Heart left ventricle (tissue), 13 donors: ENCODE results near the gene BLACAT1.

Experiments
- POLR2A ChIP-seq, 2 donors: fragments of 450-650 bp; IDR thresholded peaks; one replicate each; pipeline ENCODE4 v1.6.1; 2017; ENCODE audit warnings: antibody characterized with exemption in 2 of 2, mild to moderate bottlenecking in 2 of 2, moderate library complexity in 2 of 2
- TF ChIP-seq, protein P1 (sequence below), 12 donors: fragments of 200-600 bp; sonication (generic) in 4 of 12; IDR thresholded peaks; one replicate each; pipeline versions ENCODE4 v1.5.0 to v1.8.0; 2018 to 2022; ENCODE audit warnings: antibody characterized with exemption in 12 of 12, mild to moderate bottlenecking in 5 of 12
- donor health status: ischemic (EF 13 %, LVEDD 7.1; RV severe dilation, severe dysfunction).
- donor health status: DM: no; HTN: yes; CAD: no.
- donor health status: DM: no; HTN: no; CAD: no.
- donor health status: ischemic (EF 25% LVEDD 6.9; RV normal size, moderate dysfunction).
- donor health status: ischemic (EF 25% LVEDD 5.7; RV mildly dilated, moderate dysfunction).
- donor health status: ischemic (EF 35%, LVEDD 5.7; RV mildly dilated, moderate dysfunction).
- donor health status: nonischemic (EF 11% LVEDD 7.7; RV severe dilation, severe dysfunction).
- donor health status: DM: yes; HTN: yes; CAD: no.
- donor health status: PGD.
- donor health status: ischemic (EF 29% LVEDD 5.4; RV normal size, mild dysfunction).
- donor health status: nonischemic (EF 23%, LVEDD 6.1; RV moderate dilation, normal function).

DNA sequence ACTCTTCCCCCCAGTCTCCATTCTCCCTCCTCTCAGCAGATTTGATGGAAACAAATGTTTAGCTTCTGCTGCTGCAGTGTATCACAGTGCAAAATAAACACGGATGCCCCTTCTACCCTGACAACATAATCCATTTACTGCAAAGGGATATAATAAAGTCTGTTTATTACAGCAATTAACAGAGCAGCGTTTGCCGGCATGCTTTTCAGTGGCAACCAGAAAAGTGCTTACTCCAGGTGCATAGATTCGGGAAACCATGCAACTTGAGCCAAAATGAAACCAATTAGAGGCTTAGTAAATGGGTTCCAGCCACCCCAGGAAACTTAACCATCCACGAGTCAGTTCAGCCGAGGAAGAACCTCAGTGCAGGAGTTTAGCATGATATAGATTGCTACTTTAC lies 21.1 kb downstream of the BLACAT1 start:
- TF ChIP-seq, protein P1, sequence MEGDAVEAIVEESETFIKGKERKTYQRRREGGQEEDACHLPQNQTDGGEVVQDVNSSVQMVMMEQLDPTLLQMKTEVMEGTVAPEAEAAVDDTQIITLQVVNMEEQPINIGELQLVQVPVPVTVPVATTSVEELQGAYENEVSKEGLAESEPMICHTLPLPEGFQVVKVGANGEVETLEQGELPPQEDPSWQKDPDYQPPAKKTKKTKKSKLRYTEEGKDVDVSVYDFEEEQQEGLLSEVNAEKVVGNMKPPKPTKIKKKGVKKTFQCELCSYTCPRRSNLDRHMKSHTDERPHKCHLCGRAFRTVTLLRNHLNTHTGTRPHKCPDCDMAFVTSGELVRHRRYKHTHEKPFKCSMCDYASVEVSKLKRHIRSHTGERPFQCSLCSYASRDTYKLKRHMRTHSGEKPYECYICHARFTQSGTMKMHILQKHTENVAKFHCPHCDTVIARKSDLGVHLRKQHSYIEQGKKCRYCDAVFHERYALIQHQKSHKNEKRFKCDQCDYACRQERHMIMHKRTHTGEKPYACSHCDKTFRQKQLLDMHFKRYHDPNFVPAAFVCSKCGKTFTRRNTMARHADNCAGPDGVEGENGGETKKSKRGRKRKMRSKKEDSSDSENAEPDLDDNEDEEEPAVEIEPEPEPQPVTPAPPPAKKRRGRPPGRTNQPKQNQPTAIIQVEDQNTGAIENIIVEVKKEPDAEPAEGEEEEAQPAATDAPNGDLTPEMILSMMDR (IDR thresholded peaks at IDR 0.05): no peak
- TF ChIP-seq POLR2A (IDR thresholded peaks at IDR 0.05): no peak
